GM19468 (cell line): ENCODE data around the gene ANKDD1A.

ENCODE experiments used
- ATAC-seq: cut with Tn5 transposase; IDR thresholded peaks from one replicate; pipeline ENCODE4 v1.9.1; 2021; ENCODE audit warnings: mild to moderate bottlenecking, moderate library complexity, moderate number of reproducible peaks; ENCODE audit not compliant: unreplicated experiment; ENCODE audit errors: extremely low read depth

Gene ANKDD1A

GRCh38 chr15:64911311-64912186, at the start of gene ANKDD1A:
Gene ANKDD1A (plus strand): TSS chr15:64911902. CDS start chr15:64911931, 29 bp downstream.
- no peak for ATAC-seq

- no peak for ATAC-seq
Observed at GRCh38 chr15:64861960-64862359, 49.7 kb upstream of the ANKDD1A start.

- no peak for ATAC-seq
Observed at GRCh38 chr15:64862408-64862807, 49.3 kb upstream of the ANKDD1A start.

- ATAC-seq: no peak
Observed at GRCh38 chr15:64864068-64864467, 47.6 kb upstream of the ANKDD1A start.

GRCh38 chr15:64865126-64865997, 46.3 kb upstream of the ANKDD1A start:
- no peak for ATAC-seq

- ATAC-seq: no peak
Observed at GRCh38 chr15:64865998-64866520, 45.6 kb upstream of the ANKDD1A start.

GRCh38 chr15:64869501-64869900, 42.2 kb upstream of the ANKDD1A start:
- no peak for ATAC-seq

- ATAC-seq: no peak
Observed at GRCh38 chr15:64870353-64870752, 41.3 kb upstream of the ANKDD1A start.

- no peak for ATAC-seq
Observed at GRCh38 chr15:64875641-64876223, 36.0 kb upstream of the ANKDD1A start.

- ATAC-seq: no peak
Observed at GRCh38 chr15:64877435-64877834, 34.3 kb upstream of the ANKDD1A start.

GRCh38 chr15:64878705-64879104, 33.0 kb upstream of the ANKDD1A start:
- ATAC-seq: no peak

GRCh38 chr15:64883100-64883581, 28.6 kb upstream of the ANKDD1A start:
- ATAC-seq: no peak

- no peak for ATAC-seq
Observed at GRCh38 chr15:64883997-64884511, 27.6 kb upstream of the ANKDD1A start.

GRCh38 chr15:64884679-64885078, 27.0 kb upstream of the ANKDD1A start:
- ATAC-seq: no peak

- ATAC-seq: no peak
Observed at GRCh38 chr15:64888336-64888735, 23.4 kb upstream of the ANKDD1A start.

- no peak for ATAC-seq
Observed at GRCh38 chr15:64891561-64891960, 20.1 kb upstream of the ANKDD1A start.

- no peak for ATAC-seq
Observed at GRCh38 chr15:64892847-64893403, 18.8 kb upstream of the ANKDD1A start.

- peak; percentile 40 for ATAC-seq
Observed at GRCh38 chr15:64893481-64894394, 18.0 kb upstream of the ANKDD1A start.
